Esophagus (tissue), 2 donors: Measurements from ENCODE around the gene EXOC3L2. TPM values are rescaled to one million over a fixed set of nuclear protein-coding genes. Genes with fewer than 3 reads are reported as not detected.

Experiments
- H3K27ac ChIP-seq, 2 donors: one replicate each; pipeline ENCODE4 v1.5.1; 2013; ENCODE audit warnings: low read depth in 2 of 2, mild to moderate bottlenecking in 2 of 2, inconsistent platforms in 1 of 2, low read length in 1 of 2, moderate library complexity in 1 of 2
- H3K27me3 ChIP-seq, 2 donors: one replicate each; pipeline ENCODE4 v1.6.1; 2013; ENCODE audit warnings: low read length in 2 of 2, control low read depth in 1 of 2, mild to moderate bottlenecking in 1 of 2; ENCODE audit not compliant: insufficient read depth in 2 of 2, control insufficient read depth in 1 of 2
- H3K36me3 ChIP-seq, 2 donors: one replicate each; pipeline ENCODE4 v1.6.1; 2013; ENCODE audit warnings: low read length in 1 of 2; ENCODE audit not compliant: control insufficient read depth in 2 of 2, insufficient read depth in 2 of 2
- H3K4me1 ChIP-seq, 2 donors: one replicate each; pipeline ENCODE4 v1.6.1; 2013; ENCODE audit warnings: low read length in 1 of 2; ENCODE audit not compliant: control insufficient read depth in 2 of 2, insufficient read depth in 2 of 2
- H3K4me3 ChIP-seq, 2 donors: one replicate each; pipeline ENCODE4 v1.5.1; 2013; ENCODE audit warnings: low read length in 2 of 2, mild to moderate bottlenecking in 2 of 2, low read depth in 1 of 2, moderate library complexity in 1 of 2
- H3K9me3 ChIP-seq, 2 donors: one replicate each; pipeline ENCODE4 v1.6.1; 2013; ENCODE audit warnings: mild to moderate bottlenecking in 2 of 2, low read depth in 1 of 2, low read length in 1 of 2, moderate library complexity in 1 of 2; ENCODE audit not compliant: control insufficient read depth in 2 of 2, insufficient read depth in 1 of 2
- WGBS, 2 donors: extraction: QIAGEN DNeasy Blood & Tissue Kit; methylation state at CpG; one replicate each; pipeline ENCODE4 v1.1.7; 2013; 5-methylcytosine and 5-hydroxymethylcytosine counted together
- polyA plus RNA-seq, 2 donors: library from polyadenylated mRNA; stranded (reverse); fragments of 200-250 nt; gene quantifications; one replicate each; pipeline ENCODE4 v1.2.3, GENCODE V29; 2013
- donor health status: healthy with polysubstance abuse.
- donor health status: Bipolar disorder and iron deficiency.

Gene EXOC3L2
- polyA plus RNA-seq, result 1 to 10 TPM; 1.3 to 1.5 TPM

GRCh38 chr19:45245334-45245787, at the start of gene EXOC3L2:
Gene EXOC3L2, minus strand, starts transcription at chr19:45245407. Its CDS starts 6,362 bp downstream, at chr19:45239045.
- Histone ChIP-seq H3K9me3 (no peaks in the 10 kb centered on the region), H3K4me3 (no peak within 1 kb of the TSS), H3K36me3 (no peaks in the 10 kb centered on the region), H3K4me1 (no peaks in the 10 kb centered on the region), H3K27ac (peak within 1 kb of the TSS in 1 of 2 donors; percentile 37), H3K27me3 (no peaks in the 10 kb centered on the region)
- WGBS, 2 donors, result 55 to 56% methylated on average over 16 to 17 of the region's 17 CpGs

- WGBS, 2 donors, result 50 to 64% methylated on average over 12 of the region's 12 CpGs
- peak overlapping the region in 1 of 2 donors; percentile 23 for H3K27ac ChIP-seq
Measured at GRCh38 chr19:45294291-45295029, 49.3 kb upstream of the EXOC3L2 start.

GRCh38 chr19:45293682-45294081, 48.5 kb upstream of the EXOC3L2 start:
- H3K27ac ChIP-seq, result no peak overlapping the region
- 54 to 64% methylated on average over 4 of the region's 4 CpGs for WGBS, 2 donors
- peaks cover 2 to 3% of the 10 kb centered on the region in 2 donors for H3K4me1 ChIP-seq
- no peaks in the 10 kb centered on the region for H3K9me3 ChIP-seq
- H3K27me3 ChIP-seq, result no peaks in the 10 kb centered on the region
- H3K4me3 ChIP-seq, result no peak overlapping the region
- peaks cover 7 to 29% of the 10 kb centered on the region in 2 donors for H3K36me3 ChIP-seq

More at GRCh38 chr19:45294291-45295029, 49.3 kb upstream of the EXOC3L2 start:
- Histone ChIP-seq H3K4me3 (no peak overlapping the region), H3K9me3 (no peaks in the 10 kb centered on the region), H3K27me3 (no peaks in the 10 kb centered on the region), H3K4me1 (peaks cover 2 to 3% of the 10 kb centered on the region in 2 donors), H3K36me3 (peaks cover 7 to 28% of the 10 kb centered on the region in 2 donors)

GRCh38 chr19:45291834-45292233, 46.6 kb upstream of the EXOC3L2 start:
- WGBS, 2 donors, result 86 to 97% methylated on average over 1 of the region's 1 CpG
- no peaks in the 10 kb centered on the region for H3K27me3 ChIP-seq
- H3K27ac ChIP-seq, result no peak overlapping the region
- no peaks in the 10 kb centered on the region for H3K9me3 ChIP-seq
- H3K4me3 ChIP-seq, result no peak overlapping the region
- peaks cover 0 to 3% of the 10 kb centered on the region in 2 donors for H3K4me1 ChIP-seq
- H3K36me3 ChIP-seq, result peaks cover 0 to 29% of the 10 kb centered on the region in 2 donors

GRCh38 chr19:45290381-45290931, 45.2 kb upstream of the EXOC3L2 start:
- Histone ChIP-seq H3K4me1 (peaks cover 0 to 3% of the 10 kb centered on the region in 2 donors), H3K27ac (no peak overlapping the region), H3K4me3 (no peak overlapping the region), H3K27me3 (no peaks in the 10 kb centered on the region), H3K36me3 (peaks cover 2 to 25% of the 10 kb centered on the region in 2 donors), H3K9me3 (no peaks in the 10 kb centered on the region)
- WGBS, 2 donors, result 95% methylated on average over 6 of the region's 6 CpGs

GRCh38 chr19:45283443-45284033, 38.3 kb upstream of the EXOC3L2 start:
- H3K36me3 ChIP-seq, result peaks cover 6 to 14% of the 10 kb centered on the region in 2 donors
- no peak overlapping the region for H3K4me3 ChIP-seq
- no peaks in the 10 kb centered on the region for H3K4me1 ChIP-seq
- H3K27ac ChIP-seq, result no peak overlapping the region
- 79 to 93% methylated on average over 7 of the region's 7 CpGs for WGBS, 2 donors
- peaks cover 0 to 2% of the 10 kb centered on the region in 2 donors for H3K9me3 ChIP-seq
- no peaks in the 10 kb centered on the region for H3K27me3 ChIP-seq

GRCh38 chr19:45280471-45280961, 35.3 kb upstream of the EXOC3L2 start:
- H3K36me3 ChIP-seq, result peaks cover 4 to 21% of the 10 kb centered on the region in 2 donors
- no peaks in the 10 kb centered on the region for H3K4me1 ChIP-seq
- no peak overlapping the region for H3K4me3 ChIP-seq
- no peaks in the 10 kb centered on the region for H3K27me3 ChIP-seq
- WGBS, 2 donors, result 80 to 92% methylated on average over 19 of the region's 19 CpGs
- no peak overlapping the region for H3K27ac ChIP-seq
- peaks cover 0 to 2% of the 10 kb centered on the region in 2 donors for H3K9me3 ChIP-seq

GRCh38 chr19:45279587-45280192, 34.5 kb upstream of the EXOC3L2 start:
- H3K9me3 ChIP-seq, result no peaks in the 10 kb centered on the region
- H3K36me3 ChIP-seq, result peaks cover 0 to 18% of the 10 kb centered on the region in 2 donors
- no peaks in the 10 kb centered on the region for H3K27me3 ChIP-seq
- no peak overlapping the region for H3K27ac ChIP-seq
- no peak overlapping the region for H3K4me3 ChIP-seq
- 92 to 93% methylated on average over 3 of the region's 3 CpGs for WGBS, 2 donors
- H3K4me1 ChIP-seq, result no peaks in the 10 kb centered on the region

- no peak overlapping the region for H3K27ac ChIP-seq
- no peaks in the 10 kb centered on the region for H3K9me3 ChIP-seq
- H3K27me3 ChIP-seq, result no peaks in the 10 kb centered on the region
- 90 to 94% methylated on average over 10 of the region's 10 CpGs for WGBS, 2 donors
- no peak overlapping the region for H3K4me3 ChIP-seq
- no peaks in the 10 kb centered on the region for H3K4me1 ChIP-seq
- H3K36me3 ChIP-seq, result peaks cover 0 to 23% of the 10 kb centered on the region in 2 donors
Measured at GRCh38 chr19:45278087-45278486, 32.9 kb upstream of the EXOC3L2 start.
